Prostate gland (tissue), 2 donors: ENCODE measurements around the gene ITGB1.

Source experiments
- CTCF ChIP-seq, 4 experiments: fragments of 200-600 bp in 2 of 4; fragments of 450-650 bp in 2 of 4; sonication (generic) in 2 of 4; IDR thresholded peaks; 1 replicate in 3 of 4; 2 replicates in 1 of 4; pipeline ENCODE4 v1.5.1; 2016 to 2019; ENCODE audit warnings: antibody characterized with exemption in 4 of 4, mild to moderate bottlenecking in 2 of 4, moderate library complexity in 2 of 4
- POLR2AphosphoS5 ChIP-seq: sonication (generic); formaldehyde crosslinking; IDR thresholded peaks from one replicate; pipeline ENCODE4 v1.6.1; 2017; ENCODE audit warnings: antibody characterized with exemption

- TF ChIP-seq POLR2AphosphoS5 (no peak), CTCF (IDR thresholded peaks at IDR 0.05) (no peak)
Measured at GRCh38 chr10:32979041-32979440, 21.0 kb upstream of the ITGB1 start.
